GM19395 (cell line): Measurements from ENCODE around the gene ZNF469.

Experiments
- ATAC-seq: cut with Tn5 transposase; IDR thresholded peaks from one replicate; pipeline ENCODE4 v1.9.1; 2021; ENCODE audit warnings: mild to moderate bottlenecking, moderate library complexity; ENCODE audit not compliant: unreplicated experiment

The ZNF469 gene

GRCh38 chr16:88392111-88392510, 9.4 kb downstream of the ZNF469 start:
- ATAC-seq: no peak

GRCh38 chr16:88392616-88393015, 9.9 kb downstream of the ZNF469 start:
- ATAC-seq: no peak

DNA sequence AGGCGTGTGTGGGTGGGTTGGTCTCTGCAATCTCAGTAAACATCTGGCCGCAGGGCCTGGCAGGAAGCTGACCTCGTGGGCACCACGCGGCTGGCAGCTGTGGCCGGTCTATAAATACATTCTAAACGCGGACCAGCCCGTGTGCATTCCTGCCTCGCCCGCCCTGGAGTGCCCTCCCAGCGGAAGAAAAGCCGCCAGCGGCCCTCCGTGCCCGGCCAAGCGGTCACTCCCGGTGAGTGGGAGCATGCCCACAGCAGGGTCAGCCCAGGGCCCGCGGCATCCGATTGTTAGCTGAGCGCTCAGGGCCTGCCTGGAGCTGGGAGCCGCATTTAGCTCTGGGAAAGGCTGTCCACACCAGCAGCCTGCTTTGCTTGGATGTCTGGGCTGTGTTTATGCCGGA, 10.3 kb downstream of the ZNF469 start:
- no peak for ATAC-seq

DNA sequence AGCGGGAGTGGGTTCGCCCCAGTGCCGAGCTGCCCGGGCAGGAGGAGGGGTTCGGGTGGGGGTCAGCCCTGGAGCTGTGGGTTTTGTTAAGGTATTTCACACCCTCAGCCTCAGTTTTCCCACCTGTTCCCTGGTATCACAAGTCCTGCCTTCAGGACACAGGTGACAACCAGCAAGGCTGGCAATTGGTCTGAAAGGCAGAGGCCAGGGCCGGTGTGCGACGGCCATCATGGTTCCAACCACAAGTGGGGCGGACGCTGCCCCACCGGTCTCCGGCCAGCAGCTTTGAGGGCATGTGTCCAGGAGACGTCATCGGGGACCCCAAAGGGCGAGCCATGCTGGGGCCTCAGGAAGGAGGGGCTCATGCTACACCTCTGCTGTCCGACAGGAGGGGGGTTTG, 10.8 kb downstream of the ZNF469 start:
- ATAC-seq: no peak

- no peak for ATAC-seq
Observed at GRCh38 chr16:88394426-88394825, 11.7 kb downstream of the ZNF469 start.

DNA sequence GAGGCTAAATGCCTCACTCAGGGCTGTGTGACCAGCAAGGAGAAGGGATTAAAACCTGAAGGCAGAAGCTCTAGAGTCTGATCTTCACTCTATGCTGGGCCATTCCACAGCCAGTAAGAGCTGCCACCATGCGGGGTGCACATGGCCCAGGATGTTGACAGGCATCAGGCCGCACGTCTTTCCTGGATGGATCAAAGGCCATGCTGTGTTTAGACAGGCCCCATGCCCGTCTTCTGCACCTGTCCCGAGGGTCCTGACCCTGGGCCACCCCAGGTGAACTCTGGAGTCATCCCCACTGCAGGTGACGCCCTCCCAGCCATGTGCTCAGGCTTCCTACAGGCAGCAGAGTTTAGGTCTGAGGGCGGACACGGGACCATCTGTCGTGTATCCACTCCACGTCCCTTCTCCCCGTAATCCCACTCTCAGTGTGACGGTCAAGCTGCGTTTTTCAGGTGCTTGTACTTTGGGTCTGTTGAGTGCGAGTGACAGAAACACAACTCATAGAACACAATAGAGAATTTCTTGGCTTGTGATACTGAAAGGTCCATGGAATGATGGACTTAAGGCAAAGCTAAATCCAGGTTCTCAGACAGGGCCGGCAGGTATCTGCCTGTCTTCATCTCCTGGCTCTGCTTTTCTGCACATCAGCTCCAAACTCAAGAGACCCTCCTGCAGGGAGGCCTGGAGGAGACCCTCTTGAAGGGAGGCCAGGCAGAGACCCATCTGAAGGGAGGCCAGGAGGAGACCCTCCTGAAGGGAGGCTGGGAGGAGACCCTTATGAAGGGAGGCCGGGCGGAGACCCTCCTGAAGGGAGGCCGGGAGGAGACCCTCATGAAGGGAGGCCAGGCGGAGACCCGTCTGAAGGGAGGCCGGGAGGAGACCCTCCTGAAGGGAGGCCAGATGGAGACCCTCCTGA, 13.2 kb downstream of the ZNF469 start:
- no peak for ATAC-seq

GRCh38 chr16:88398170-88398873, 15.6 kb downstream of the ZNF469 start:
- no peak for ATAC-seq

GRCh38 chr16:88398874-88399178, 16.1 kb downstream of the ZNF469 start:
- no peak for ATAC-seq

- ATAC-seq: no peak
Observed at GRCh38 chr16:88400186-88400585, 17.4 kb downstream of the ZNF469 start.

DNA sequence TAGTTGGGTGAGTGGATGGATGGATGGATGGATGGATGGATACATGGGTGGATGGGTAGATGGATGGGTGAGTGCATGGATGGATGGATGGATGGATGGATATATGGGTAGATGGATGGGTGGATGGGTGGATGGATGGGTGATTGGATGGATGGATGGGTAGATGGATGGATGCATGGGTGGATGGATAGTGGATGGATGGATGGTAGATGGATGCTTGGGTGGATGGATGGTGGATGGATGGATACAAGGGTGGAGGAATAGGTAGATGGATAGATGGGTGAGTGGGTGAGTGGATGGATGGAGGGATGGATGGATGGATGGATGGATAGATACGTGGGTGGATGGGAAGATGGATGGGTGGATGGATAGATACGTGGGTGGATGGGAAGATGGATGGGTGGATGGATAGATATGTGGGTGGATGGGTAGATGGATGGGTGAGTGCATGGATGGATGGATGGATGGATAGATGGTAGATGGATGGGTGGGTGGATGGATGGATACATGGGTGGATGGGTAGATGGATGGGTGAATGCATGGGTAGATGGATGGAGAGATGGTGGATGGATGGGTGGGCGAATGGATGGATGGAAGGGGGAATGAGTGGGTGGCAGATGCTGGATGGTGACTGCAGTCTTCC, 19.0 kb downstream of the ZNF469 start:
- ATAC-seq: no peak

GRCh38 chr16:88402551-88403240, 19.9 kb downstream of the ZNF469 start:
- ATAC-seq: no peak

- no peak for ATAC-seq
Observed at GRCh38 chr16:88403794-88404581, 21.2 kb downstream of the ZNF469 start.

DNA sequence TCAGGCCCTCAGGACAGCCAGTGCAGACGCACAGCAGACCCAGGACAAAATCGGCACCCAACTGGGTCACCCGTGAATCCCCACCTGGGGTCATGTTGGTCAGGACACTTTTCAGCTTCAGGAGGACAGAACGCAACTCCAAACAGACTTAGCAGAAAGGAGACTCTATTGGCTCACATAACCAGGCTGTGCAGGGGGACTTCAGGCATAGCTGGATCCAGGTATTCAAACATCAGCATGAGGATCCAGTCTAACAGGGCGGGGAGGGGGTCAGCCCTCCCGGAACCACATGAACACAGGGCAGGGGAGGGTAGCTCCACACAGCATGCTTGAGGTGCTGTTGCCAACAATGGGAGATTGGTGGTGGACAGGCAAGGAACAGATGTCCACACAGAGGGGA, 22.0 kb downstream of the ZNF469 start:
- no peak for ATAC-seq

- ATAC-seq: no peak
Observed at GRCh38 chr16:88405216-88406060, 22.7 kb downstream of the ZNF469 start.

DNA sequence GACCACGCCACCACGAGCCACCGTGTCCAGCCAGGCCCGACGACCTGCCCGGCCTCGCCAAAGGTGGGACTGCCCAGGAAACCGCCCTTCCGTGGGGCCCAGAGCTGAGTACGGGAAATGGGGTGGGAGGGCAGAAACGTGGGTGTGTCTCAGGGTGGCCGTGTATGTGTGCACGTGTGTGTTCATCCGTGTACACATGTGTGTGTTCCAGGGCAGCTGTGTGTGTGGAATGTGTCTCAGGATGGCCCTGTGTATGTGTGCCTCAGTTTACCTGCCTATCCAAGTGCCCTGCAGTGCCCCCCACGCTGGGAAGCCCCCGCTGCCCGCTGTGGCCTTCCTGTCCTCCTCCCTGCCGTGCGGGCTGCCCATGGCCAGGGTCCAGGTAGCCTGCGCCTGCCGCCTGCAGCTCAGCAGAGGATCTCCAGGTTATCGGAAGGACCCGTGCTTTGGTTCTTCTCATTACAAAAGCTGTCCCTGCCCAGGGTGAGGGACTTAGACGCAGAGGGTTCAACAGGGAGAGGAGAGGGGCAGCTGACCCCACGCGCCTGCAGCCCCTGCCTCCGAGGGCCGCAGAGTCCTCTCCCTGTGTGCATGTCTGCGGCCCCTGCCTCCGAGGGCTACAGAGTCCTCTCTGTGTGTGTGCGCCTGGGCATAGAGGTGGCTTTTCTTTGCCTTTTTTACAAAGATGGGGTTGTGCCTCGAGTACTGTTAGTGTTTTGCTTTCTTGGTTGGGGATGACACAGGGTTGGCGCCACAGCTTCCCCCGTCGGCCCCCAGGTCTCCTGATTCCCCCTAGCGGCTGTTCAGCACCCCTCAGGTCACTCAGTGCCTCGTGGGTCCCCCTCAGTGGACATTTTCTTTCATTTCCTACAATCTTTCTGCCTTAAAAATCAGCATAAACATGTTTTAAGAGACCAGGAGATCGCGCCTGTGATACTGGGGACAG, 23.6 kb downstream of the ZNF469 start:
- no peak for ATAC-seq

DNA sequence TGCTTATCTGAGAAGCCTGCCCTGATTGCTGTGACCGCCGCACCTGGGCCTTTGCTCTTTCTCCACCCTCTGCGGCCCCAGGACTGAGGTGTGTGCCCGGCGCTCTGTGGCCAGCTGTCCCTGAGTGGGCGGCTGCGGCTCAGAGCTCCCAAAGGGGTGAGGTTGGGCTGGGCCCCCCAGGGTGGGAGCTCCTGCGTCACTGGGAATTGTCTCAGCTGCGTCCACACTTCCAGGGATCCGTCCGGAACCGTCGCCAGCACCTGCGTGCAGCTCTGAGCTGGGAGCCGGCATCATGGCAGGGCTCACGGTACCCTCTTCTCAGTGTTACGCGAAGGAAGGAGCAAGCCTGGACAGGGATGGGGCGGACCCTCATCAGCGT, 24.3 kb downstream of the ZNF469 start:
- ATAC-seq: no peak

- no peak for ATAC-seq
Observed at GRCh38 chr16:88407807-88408206, 25.0 kb downstream of the ZNF469 start.

DNA sequence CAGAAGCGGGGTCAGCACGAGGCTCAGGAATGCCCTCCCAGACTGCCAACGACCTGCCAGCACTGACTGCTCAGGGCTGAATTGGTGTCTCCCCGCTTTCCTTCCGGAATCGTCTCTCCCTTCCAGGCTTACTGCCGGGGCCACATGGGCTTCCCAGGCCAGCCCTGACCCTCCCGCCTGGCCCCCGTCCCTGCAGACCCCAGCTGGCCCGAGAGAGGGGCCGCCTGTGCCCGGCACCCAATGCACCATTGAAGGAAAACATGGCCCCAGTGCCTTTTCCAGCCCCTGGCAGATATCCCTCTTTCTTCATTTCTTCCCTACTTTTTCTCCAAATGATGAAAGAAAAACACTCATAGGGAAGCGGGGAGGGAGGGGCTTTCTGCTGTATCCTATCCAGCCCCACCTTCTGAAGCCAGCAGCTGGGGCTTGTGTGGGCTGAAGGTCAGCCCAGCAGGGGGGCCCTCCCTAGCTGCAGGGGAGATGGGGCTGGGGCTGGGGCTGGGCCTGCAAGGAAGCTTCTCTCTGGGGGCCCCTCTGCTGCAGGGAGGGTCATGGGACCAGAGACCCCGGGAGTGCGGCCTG, 25.9 kb downstream of the ZNF469 start:
- no peak for ATAC-seq
